HG02840 (cell line): Measurements from ENCODE around the gene SND1.
"Not testable (repeated sequence)": the region's sequence is repeated elsewhere in the genome, so short reads cannot be mapped to it uniquely, and the experiment has no call there.

Experiments
- ATAC-seq: cut with Tn5 transposase; IDR thresholded peaks from one replicate; pipeline ENCODE4 v1.9.1; 2021; ENCODE audit warnings: mild to moderate bottlenecking, moderate library complexity, moderate number of reproducible peaks; ENCODE audit not compliant: unreplicated experiment, low FRiP score

Gene SND1

GRCh38 chr7:128100225-128100948, 448.4 kb downstream of the SND1 start:
- no peak for ATAC-seq

GRCh38 chr7:128100949-128101713, 449.1 kb downstream of the SND1 start:
- ATAC-seq, result no peak

- ATAC-seq, result no peak
Measured at GRCh38 chr7:128102490-128103291, 450.7 kb downstream of the SND1 start.

GRCh38 chr7:128103498-128104107, 451.6 kb downstream of the SND1 start:
- no peak for ATAC-seq

- ATAC-seq, result no peak
Measured at GRCh38 chr7:128104108-128104742, 452.2 kb downstream of the SND1 start.

GRCh38 chr7:128105228-128106022, 453.4 kb downstream of the SND1 start:
- ATAC-seq, result no peak

GRCh38 chr7:128106821-128107220, 454.8 kb downstream of the SND1 start:
- no peak for ATAC-seq

- not testable (repeated sequence) for ATAC-seq
Measured at GRCh38 chr7:128107516-128107915, 455.5 kb downstream of the SND1 start.

GRCh38 chr7:128108129-128108528, 456.1 kb downstream of the SND1 start:
- ATAC-seq, result no peak

GRCh38 chr7:128108641-128109423, 456.8 kb downstream of the SND1 start:
- peak; percentile 82 for ATAC-seq

- not testable (repeated sequence) for ATAC-seq
Measured at GRCh38 chr7:128109424-128109969, 457.5 kb downstream of the SND1 start.

GRCh38 chr7:128110641-128111364, 458.8 kb downstream of the SND1 start:
- ATAC-seq, result no peak

GRCh38 chr7:128112018-128112780, 460.2 kb downstream of the SND1 start:
- ATAC-seq, result no peak

- no peak for ATAC-seq
Measured at GRCh38 chr7:128112781-128113221, 460.8 kb downstream of the SND1 start.

GRCh38 chr7:128113839-128114238, 461.8 kb downstream of the SND1 start:
- ATAC-seq, result no peak

GRCh38 chr7:128114806-128115205, 462.8 kb downstream of the SND1 start:
- ATAC-seq, result no peak

- no peak for ATAC-seq
Measured at GRCh38 chr7:128115336-128115820, 463.4 kb downstream of the SND1 start.
